ENCODE results near the gene RAI1.

Gene RAI1

GRCh38 chr17:17800504-17801021, 119.3 kb downstream of the RAI1 start:
- in situ Hi-C loops (cut with HindIII; ENCODE audit: low pct_ligation_motif_present, low sequenced_read_pairs) = no loop called here
- no peak overlapping the region for H3K4me3 ChIP-seq (ENCODE audit: low read depth, low read length)
- peaks cover 49% of the 10 kb centered on the region for H3K36me3 ChIP-seq (replicated peaks)
- DNase-seq = no peak
- no peaks in the 10 kb centered on the region for H3K27me3 ChIP-seq (replicated peaks)
- no peak for TF ChIP-seq CTCF (IDR thresholded peaks at IDR 0.05; ENCODE audit: low read depth, low read length, missing control alignments)
- no peak overlapping the region for H3K27ac ChIP-seq

GRCh38 chr17:17801800-17802481, 120.7 kb downstream of the RAI1 start:
- Histone ChIP-seq H3K27me3 (replicated peaks) (no peaks in the 10 kb centered on the region), H3K27ac (no peak overlapping the region), H3K4me3 (ENCODE audit: low read depth, low read length) (no peak overlapping the region), H3K36me3 (replicated peaks) (peaks cover 45% of the 10 kb centered on the region)
- no peak for DNase-seq
- TF ChIP-seq CTCF (IDR thresholded peaks at IDR 0.05; ENCODE audit: low read depth, low read length, missing control alignments) = no peak
- in situ Hi-C loops (cut with HindIII; ENCODE audit: low pct_ligation_motif_present, low sequenced_read_pairs) = no loop called here

GRCh38 chr17:17804007-17804406, 122.7 kb downstream of the RAI1 start:
- TF ChIP-seq CTCF (IDR thresholded peaks at IDR 0.05; ENCODE audit: low read depth, low read length, missing control alignments) = no peak
- no peaks in the 10 kb centered on the region for H3K27me3 ChIP-seq (replicated peaks)
- DNase-seq = no peak
- H3K4me3 ChIP-seq (ENCODE audit: low read depth, low read length) = no peak overlapping the region
- no peak overlapping the region for H3K27ac ChIP-seq
- in situ Hi-C loops (cut with HindIII; ENCODE audit: low pct_ligation_motif_present, low sequenced_read_pairs) = no loop called here
- H3K36me3 ChIP-seq (replicated peaks) = peaks cover 32% of the 10 kb centered on the region

GRCh38 chr17:17805575-17805974, 124.3 kb downstream of the RAI1 start:
- H3K27ac ChIP-seq = no peak overlapping the region
- H3K4me3 ChIP-seq (ENCODE audit: low read depth, low read length) = no peak overlapping the region
- H3K36me3 ChIP-seq (replicated peaks) = peaks cover 25% of the 10 kb centered on the region
- H3K27me3 ChIP-seq (replicated peaks) = no peaks in the 10 kb centered on the region
- TF ChIP-seq CTCF (IDR thresholded peaks at IDR 0.05; ENCODE audit: low read depth, low read length, missing control alignments) = no peak
- in situ Hi-C loops (cut with HindIII; ENCODE audit: low pct_ligation_motif_present, low sequenced_read_pairs) = no loop called here
- no peak for DNase-seq

- Histone ChIP-seq H3K36me3 (replicated peaks) (peaks cover 29% of the 10 kb centered on the region), H3K27me3 (replicated peaks) (no peaks in the 10 kb centered on the region), H3K27ac (no peak overlapping the region), H3K4me3 (ENCODE audit: low read depth, low read length) (no peak overlapping the region)
- in situ Hi-C loops (cut with HindIII; ENCODE audit: low pct_ligation_motif_present, low sequenced_read_pairs) = no loop called here
- TF ChIP-seq CTCF (IDR thresholded peaks at IDR 0.05; ENCODE audit: low read depth, low read length, missing control alignments) = no peak
- no peak for DNase-seq
These were observed 124.8 kb downstream of the RAI1 start for GRCh38 chr17:17806035-17806434.
